ENCODE measurements around the gene EXPH5.

- TF ChIP-seq CTCF (IDR thresholded peaks at IDR 0.05; ENCODE audit: borderline replicate concordance, extremely low read depth, low read length, poor library complexity, severe bottlenecking) (no peak), EZH2 (IDR thresholded peaks at IDR 0.05; ENCODE audit: borderline replicate concordance, low read depth, low read length, severe bottlenecking) (no peak)
These were observed 56.8 kb downstream of the EXPH5 start for GRCh38 chr11:108536783-108537182.
